Ishikawa (cell line): ENCODE data around the gene TEKT2.
A peak's percentile ranks its signal among the peaks of the same experiment; 100 is the strongest.

ENCODE experiments used
- CEBPB ChIP-seq: IDR thresholded peaks from 2 replicates; pipeline ENCODE4 v1.6.1; 2012
- CREB1 ChIP-seq: IDR thresholded peaks from 2 replicates; pipeline ENCODE4 v1.6.1; 2012; ENCODE audit warnings: low read depth
- EGR1 ChIP-seq: IDR thresholded peaks from 2 replicates; pipeline ENCODE4 v1.6.1; 2012
- EP300 ChIP-seq: IDR thresholded peaks from 2 replicates; pipeline ENCODE4 v1.6.1; 2012; ENCODE audit warnings: borderline replicate concordance
- FOXM1 ChIP-seq: IDR thresholded peaks from 2 replicates; pipeline ENCODE4 v1.6.1; 2012; ENCODE audit warnings: low read depth, borderline replicate concordance
- MAX ChIP-seq: IDR thresholded peaks from 2 replicates; pipeline ENCODE4 v1.6.1; 2012
- NFIC ChIP-seq: IDR thresholded peaks from 2 replicates; pipeline ENCODE4 v1.6.1; 2012
- RAD21 ChIP-seq: IDR thresholded peaks from 2 replicates; pipeline ENCODE4 v1.6.1; 2012; ENCODE audit warnings: low read depth
- REST ChIP-seq: IDR thresholded peaks from 2 replicates; pipeline ENCODE4 v1.6.1; 2012; ENCODE audit warnings: low read depth, mild to moderate bottlenecking
- TAF1 ChIP-seq: IDR thresholded peaks from 2 replicates; pipeline ENCODE4 v1.6.1; 2012; ENCODE audit warnings: low read depth, mild to moderate bottlenecking
- TCF12 ChIP-seq: IDR thresholded peaks from 2 replicates; pipeline ENCODE4 v1.6.1; 2012; ENCODE audit warnings: low read depth
- TEAD4 ChIP-seq: IDR thresholded peaks from 2 replicates; pipeline ENCODE4 v1.6.1; 2012
- USF1 ChIP-seq: IDR thresholded peaks from 2 replicates; pipeline ENCODE4 v1.6.1; 2012
- YY1 ChIP-seq: IDR thresholded peaks from 2 replicates; pipeline ENCODE4 v1.6.1; 2012; ENCODE audit warnings: low read depth
- ZBTB7A ChIP-seq: IDR thresholded peaks from 2 replicates; pipeline ENCODE4 v1.6.1; 2012; ENCODE audit warnings: low read depth

Gene TEKT2

GRCh38 chr1:36128905-36129206 lies 45.0 kb downstream of the TEKT2 start:
- no peak for TF ChIP-seq YY1
- no peak for TF ChIP-seq FOXM1
- TF ChIP-seq USF1, result no peak
- no peak for TF ChIP-seq CREB1
- no peak for TF ChIP-seq NFIC
- no peak for TF ChIP-seq CEBPB
- no peak for TF ChIP-seq ZBTB7A
- no peak for TF ChIP-seq EGR1
- TF ChIP-seq MAX, result no peak
- no peak for TF ChIP-seq TEAD4
- TF ChIP-seq RAD21, result no peak

GRCh38 chr1:36132029-36132428 lies 48.1 kb downstream of the TEKT2 start:
- TF ChIP-seq CREB1 (no peak), RAD21 (no peak), REST (no peak), NFIC (no peak), TEAD4 (no peak)

GRCh38 chr1:36133484-36133883 lies 49.6 kb downstream of the TEKT2 start:
- no peak for TF ChIP-seq REST

GRCh38 chr1:36134031-36134430 lies 50.1 kb downstream of the TEKT2 start:
- TF ChIP-seq TCF12 (no peak), MAX (no peak), EGR1 (no peak), NFIC (no peak), USF1 (no peak), ZBTB7A (no peak), REST (no peak), TAF1 (no peak), EP300 (no peak), CEBPB (no peak), CREB1 (no peak), YY1 (no peak), TEAD4 (no peak), RAD21 (no peak), FOXM1 (no peak)

GRCh38 chr1:36134505-36135329 lies 50.8 kb downstream of the TEKT2 start:
- TF ChIP-seq MAX, result no peak
- TF ChIP-seq RAD21, result peak; percentile 83
